Stomach (tissue), 9 donors: ENCODE measurements around the gene LAMC1. TPM values are rescaled to one million over a fixed set of nuclear protein-coding genes. Genes with fewer than 3 reads are reported as not detected.

Experiments used
- DNase-seq, 2 donors: peaks; one replicate each; pipeline versions ENCODE4 v3.0.0 to v3.0.0-alpha.2; 2013 to 2019
- H3K27ac ChIP-seq, 5 donors: fragments of 200-600 bp in 4 of 5; sonication (generic) in 4 of 5; one replicate each; pipeline ENCODE4 v1.5.1; 2013 to 2019; ENCODE audit warnings: mild to moderate bottlenecking in 1 of 5, moderate library complexity in 1 of 5
- H3K27me3 ChIP-seq, 3 donors: fragments of 200-600 bp; sonication (generic); one replicate each; pipeline ENCODE4 v1.5.1; 2017 to 2019; ENCODE audit warnings: mixed run types in 1 of 3
- H3K36me3 ChIP-seq, 4 donors: fragments of 200-600 bp; sonication (generic); 1 replicate in 3 of 4; 2 replicates in 1 of 4; pipeline ENCODE4 v1.5.1; 2016 to 2019
- H3K4me1 ChIP-seq, 4 donors: fragments of 200-600 bp; sonication (generic); one replicate each; pipeline ENCODE4 v1.5.1; 2016 to 2019
- H3K4me3 ChIP-seq, 4 donors: fragments of 200-600 bp; sonication (generic) in 3 of 4; one replicate each; pipeline ENCODE4 v1.5.1; 2016 to 2019; ENCODE audit warnings: mild to moderate bottlenecking in 1 of 4
- H3K9me3 ChIP-seq, 4 donors: fragments of 200-600 bp; sonication (generic); one replicate each; pipeline ENCODE4 v1.5.1; 2016 to 2019
- EP300 ChIP-seq: sonication (generic); formaldehyde crosslinking; IDR thresholded peaks from one replicate; pipeline ENCODE4 v1.6.1; 2017; ENCODE audit warnings: antibody characterized with exemption
- POLR2A ChIP-seq, 4 donors: fragments of 450-650 bp; IDR thresholded peaks; one replicate each; pipeline ENCODE4 v1.6.1; 2016; ENCODE audit warnings: antibody characterized with exemption in 4 of 4, control low read depth in 2 of 4, mild to moderate bottlenecking in 1 of 4, moderate library complexity in 1 of 4
- POLR2AphosphoS5 ChIP-seq, 3 donors: sonication (generic); formaldehyde crosslinking; IDR thresholded peaks; one replicate each; pipeline ENCODE4 v1.6.1; 2016; ENCODE audit warnings: antibody characterized with exemption in 3 of 3
- WGBS, 5 donors: extraction: QIAGEN DNeasy Blood & Tissue Kit in 3 of 5; methylation state at CpG; one replicate each; pipeline versions ENCODE4 v1.1.5 to v1.1.7; 2013 to 2018; 5-methylcytosine and 5-hydroxymethylcytosine counted together
- intact Hi-C: fragments of 100-400 bp; cut with DNase I; formaldehyde crosslinking; loops from one replicate; pipeline ENCODE4 v1.15.1; 2023; ENCODE audit warnings: low total_unique reads
- polyA plus RNA-seq, 3 donors: library from polyadenylated mRNA; stranded (reverse); fragments of 200-250 nt; gene quantifications; one replicate each; pipeline ENCODE4 v1.2.3, GENCODE V29; 2013
- small RNA-seq, 4 donors: library from RNA; depleted of rRNA; stranded (forward); fragments of <200 nt; gene quantifications; one replicate each; pipeline ENCODE3, GENCODE V24; 2016
- total RNA-seq, 5 donors: library from RNA; depleted of rRNA; stranded (reverse); fragments of >200 nt; gene quantifications; one replicate each; pipeline versions ENCODE4 v1.1.0 to v1.2.3, GENCODE V29; 2014 to 2016
- TF ChIP-seq, protein P1 (sequence below), 7 experiments: fragments of 450-650 bp in 4 of 7; fragments of 200-600 bp in 3 of 7; sonication (generic) in 3 of 7; IDR thresholded peaks; one replicate each; pipeline ENCODE4 v1.5.1; 2016 to 2019; ENCODE audit warnings: antibody characterized with exemption in 7 of 7, control low read depth in 2 of 7, mild to moderate bottlenecking in 1 of 7
- donor health status: healthy with polysubstance abuse.
- donor health status: Bipolar disorder and iron deficiency.
- donor health status: healthy.

Gene LAMC1
- total and polyA plus RNA-seq, 8 donors, result 11.7 to 355 (median 142) TPM

DNA sequence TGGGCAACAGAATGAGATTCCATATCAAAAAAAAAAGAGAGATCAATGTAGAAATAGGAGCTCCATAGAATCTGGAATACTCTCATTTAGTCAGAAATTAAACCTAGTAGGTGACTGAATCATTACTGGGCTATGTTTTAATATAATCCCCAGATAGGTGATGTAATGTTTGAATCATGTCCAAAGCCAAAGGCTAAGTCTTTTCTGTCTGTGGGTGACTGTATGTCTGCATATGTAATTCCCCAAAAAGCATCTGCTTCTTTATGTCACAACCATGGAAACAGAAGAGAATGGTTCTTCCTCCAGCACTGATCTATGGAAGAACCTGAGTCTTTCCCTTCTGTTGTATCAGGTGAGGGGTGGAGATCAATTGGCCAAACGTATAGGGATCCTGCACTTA is 168.6 kb downstream of the LAMC1 start:
- Histone ChIP-seq H3K27ac (peak overlapping the region in 1 of 5 donors; percentile 25), H3K27me3 (no peaks in the 10 kb centered on the region), H3K4me1 (peaks cover 0 to 7% (median 0%) of the 10 kb centered on the region in 4 donors), H3K9me3 (no peaks in the 10 kb centered on the region), H3K4me3 (no peak overlapping the region), H3K36me3 (no peaks in the 10 kb centered on the region)
- WGBS, 5 donors, result 56 to 77% (median 68%) methylated on average over 1 of the region's 1 CpG
- no peak for DNase-seq
- TF ChIP-seq, protein P1, sequence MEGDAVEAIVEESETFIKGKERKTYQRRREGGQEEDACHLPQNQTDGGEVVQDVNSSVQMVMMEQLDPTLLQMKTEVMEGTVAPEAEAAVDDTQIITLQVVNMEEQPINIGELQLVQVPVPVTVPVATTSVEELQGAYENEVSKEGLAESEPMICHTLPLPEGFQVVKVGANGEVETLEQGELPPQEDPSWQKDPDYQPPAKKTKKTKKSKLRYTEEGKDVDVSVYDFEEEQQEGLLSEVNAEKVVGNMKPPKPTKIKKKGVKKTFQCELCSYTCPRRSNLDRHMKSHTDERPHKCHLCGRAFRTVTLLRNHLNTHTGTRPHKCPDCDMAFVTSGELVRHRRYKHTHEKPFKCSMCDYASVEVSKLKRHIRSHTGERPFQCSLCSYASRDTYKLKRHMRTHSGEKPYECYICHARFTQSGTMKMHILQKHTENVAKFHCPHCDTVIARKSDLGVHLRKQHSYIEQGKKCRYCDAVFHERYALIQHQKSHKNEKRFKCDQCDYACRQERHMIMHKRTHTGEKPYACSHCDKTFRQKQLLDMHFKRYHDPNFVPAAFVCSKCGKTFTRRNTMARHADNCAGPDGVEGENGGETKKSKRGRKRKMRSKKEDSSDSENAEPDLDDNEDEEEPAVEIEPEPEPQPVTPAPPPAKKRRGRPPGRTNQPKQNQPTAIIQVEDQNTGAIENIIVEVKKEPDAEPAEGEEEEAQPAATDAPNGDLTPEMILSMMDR (IDR thresholded peaks at IDR 0.05), result no peak
- peak in 1 of 3 donors; percentile 5 for TF ChIP-seq POLR2AphosphoS5 (IDR thresholded peaks at IDR 0.05)
- intact Hi-C loops, result no loop called here

DNA sequence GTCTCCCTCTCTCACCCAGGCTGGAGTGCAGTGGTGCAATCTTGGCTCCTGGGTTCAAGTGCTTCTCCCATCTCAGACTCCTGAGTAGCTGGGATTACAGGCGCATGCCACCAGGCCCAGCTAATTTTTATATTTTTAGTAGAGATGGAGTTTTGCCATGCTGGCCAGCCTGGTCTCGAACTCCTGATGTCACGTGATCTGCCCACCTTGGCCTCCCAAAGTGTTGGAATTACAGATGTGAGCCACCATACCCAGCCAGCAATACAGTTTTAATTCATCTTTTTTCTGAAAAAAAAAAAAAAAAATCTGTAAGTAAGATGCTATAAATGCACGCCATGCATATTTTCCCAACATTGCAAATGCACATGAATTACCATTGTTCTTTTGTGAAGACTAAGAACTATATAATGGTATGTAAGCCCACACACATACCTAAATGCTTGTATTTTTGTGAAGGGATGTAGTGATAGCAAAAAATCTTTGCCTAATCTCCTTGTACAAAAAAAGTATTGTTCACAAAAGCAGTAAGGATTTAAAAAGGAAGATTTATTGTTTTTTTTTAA is 170.8 kb downstream of the LAMC1 start:
- WGBS, 5 donors, result 66 to 96% (median 94%) methylated on average over 4 of the region's 4 CpGs
- Histone ChIP-seq H3K9me3 (no peaks in the 10 kb centered on the region), H3K27me3 (no peaks in the 10 kb centered on the region), H3K4me3 (no peak overlapping the region), H3K27ac (no peak overlapping the region), H3K36me3 (no peaks in the 10 kb centered on the region), H3K4me1 (peaks cover 0 to 7% (median 0%) of the 10 kb centered on the region in 4 donors)
- DNase-seq, result no peak
- intact Hi-C loops, result no loop called here
- no peak for TF ChIP-seq POLR2AphosphoS5 (IDR thresholded peaks at IDR 0.05)
- no peak for TF ChIP-seq POLR2A (IDR thresholded peaks at IDR 0.05)
- TF ChIP-seq, protein P1 (IDR thresholded peaks at IDR 0.05), result no peak
- TF ChIP-seq EP300, result no peak

DNA sequence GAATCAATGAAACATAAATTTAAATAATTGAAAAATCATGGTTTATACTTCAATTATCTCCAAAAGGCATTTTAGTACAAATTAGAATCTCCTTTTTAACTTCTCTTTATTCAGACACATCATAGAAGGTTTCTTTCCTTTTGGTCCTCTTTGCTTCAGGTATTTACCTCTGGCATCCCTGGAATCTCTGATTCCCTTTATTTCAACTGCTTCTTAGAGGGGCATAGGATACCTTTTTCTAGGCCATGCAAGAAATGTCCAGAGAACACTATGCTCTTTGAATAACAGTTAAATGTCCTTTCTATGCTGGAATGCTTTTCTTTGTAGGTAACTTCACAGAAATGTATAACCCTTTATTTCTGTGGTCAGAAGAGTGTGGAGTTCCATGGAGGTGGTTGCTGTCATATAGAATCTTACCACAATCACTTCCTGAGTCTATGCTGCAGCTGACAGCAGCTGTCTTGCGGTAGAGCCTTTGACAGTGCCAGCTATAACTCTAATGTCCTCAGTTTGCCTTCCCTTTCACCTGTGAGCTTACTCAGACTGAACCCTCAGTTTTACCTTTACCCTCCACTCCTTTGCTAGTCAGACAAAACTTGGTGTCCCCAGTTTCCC is 171.4 kb downstream of the LAMC1 start:
- Histone ChIP-seq H3K27me3 (no peaks in the 10 kb centered on the region), H3K4me3 (no peak overlapping the region), H3K9me3 (no peaks in the 10 kb centered on the region), H3K27ac (peak overlapping the region in 2 of 5 donors; percentile 29 to 44), H3K36me3 (no peaks in the 10 kb centered on the region), H3K4me1 (peaks cover 0 to 7% (median 0%) of the 10 kb centered on the region in 4 donors)
- no peak for DNase-seq
- 69 to 89% (median 78%) methylated on average over 1 of the region's 1 CpG for WGBS, 5 donors
- intact Hi-C loops, result no loop called here
- TF ChIP-seq EP300, result no peak
- TF ChIP-seq, protein P1 (IDR thresholded peaks at IDR 0.05), result no peak
- no peak for TF ChIP-seq POLR2A (IDR thresholded peaks at IDR 0.05)
- TF ChIP-seq POLR2AphosphoS5 (IDR thresholded peaks at IDR 0.05), result no peak

DNA sequence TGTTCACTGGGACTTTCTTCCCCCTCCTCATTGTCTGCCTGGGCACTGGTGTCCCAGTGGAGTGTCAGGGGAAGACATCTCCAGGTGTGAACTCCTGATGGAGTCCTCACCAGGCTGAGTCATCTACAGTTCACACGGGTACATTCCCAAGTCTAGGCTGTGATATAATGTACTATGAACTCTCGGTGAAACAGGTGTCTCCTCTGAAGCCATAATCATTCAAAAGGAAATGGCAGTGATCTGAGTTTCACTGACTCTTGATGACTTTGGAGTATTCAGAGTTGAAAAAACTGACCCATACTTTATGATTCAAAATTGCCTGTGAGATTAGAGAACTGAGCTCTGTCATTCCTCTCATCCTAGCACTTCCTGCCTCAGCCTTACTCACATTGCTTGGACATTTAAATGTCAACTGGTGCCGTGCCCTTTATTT is 171.9 kb downstream of the LAMC1 start:
- WGBS, 5 donors, result 33 to 42% (median 35%) methylated on average over 3 of the region's 3 CpGs
- Histone ChIP-seq H3K9me3 (no peaks in the 10 kb centered on the region), H3K4me1 (peaks cover 0 to 7% (median 0%) of the 10 kb centered on the region in 4 donors), H3K4me3 (no peak overlapping the region), H3K27ac (peak overlapping the region in 2 of 5 donors; percentile 29 to 44), H3K27me3 (no peaks in the 10 kb centered on the region), H3K36me3 (no peaks in the 10 kb centered on the region)
- no peak for DNase-seq
- intact Hi-C loops, result no loop called here
- TF ChIP-seq EP300 (no peak), POLR2AphosphoS5 (IDR thresholded peaks at IDR 0.05) (peak in 1 of 3 donors; percentile 4), POLR2A (IDR thresholded peaks at IDR 0.05) (no peak)
- TF ChIP-seq, protein P1 (IDR thresholded peaks at IDR 0.05), result no peak

Small RNA genes lying within 50 kb of the gene (small RNA-seq; reads per million reads assigned to genes)
- gene RNU6-41P, result 0 reads per million in 4 donors

Other genes with a start within 250 kb of the LAMC1 start
- gene NPL, start 233.6 kb upstream of the LAMC1 start, total RNA-seq, result 10 to 100 TPM in 1 of 5 donors, 1 to 10 TPM in 3, under 1 TPM in 1; 0.45 to 48.5 (median 5.5) TPM
- gene NPL, start 233.6 kb upstream of the LAMC1 start, polyA plus RNA-seq, result 10 to 100 TPM in 1 of 3 donors, 1 to 10 TPM in 2; 5.5 to 16.3 (median 6.5) TPM
- gene DHX9, start 184.1 kb upstream of the LAMC1 start, total RNA-seq, result 100 to 1,000 TPM in 2 of 5 donors, 10 to 100 TPM in 3; 29.0 to 196 (median 66.1) TPM
- gene DHX9, start 184.1 kb upstream of the LAMC1 start, polyA plus RNA-seq, result 10 to 100 TPM; 45.1 to 63.2 (median 45.7) TPM
- gene SHCBP1L, start 70.3 kb upstream of the LAMC1 start, total RNA-seq, result not detected
- gene SHCBP1L, start 70.3 kb upstream of the LAMC1 start, polyA plus RNA-seq, result not detected
- 10 to 100 TPM in 4 of 5 donors, 1 to 10 TPM in 1; 5.3 to 21.3 (median 12.7) TPM for gene LAMC2, start 162.8 kb downstream of the LAMC1 start, total RNA-seq
- gene LAMC2, start 162.8 kb downstream of the LAMC1 start, polyA plus RNA-seq, result 10 to 100 TPM in 1 of 3 donors, 1 to 10 TPM in 2; 2.0 to 18.7 (median 4.3) TPM